Esophagus squamous epithelium (tissue), 4 donors: Measurements from ENCODE around the gene SYT12.

Source experiments
- POLR2A ChIP-seq, 4 donors: fragments of 450-650 bp; IDR thresholded peaks; one replicate each; pipeline ENCODE4 v1.6.1; 2017; ENCODE audit warnings: antibody characterized with exemption in 4 of 4, mild to moderate bottlenecking in 4 of 4, moderate library complexity in 3 of 4
- TF ChIP-seq, protein P1 (sequence below), 6 experiments: fragments of 450-650 bp in 4 of 6; fragments of 200-600 bp in 2 of 6; sonication (generic) in 2 of 6; IDR thresholded peaks; one replicate each; pipeline ENCODE4 v1.5.1; 2016 to 2019; ENCODE audit warnings: antibody characterized with exemption in 6 of 6, mild to moderate bottlenecking in 4 of 6, moderate library complexity in 4 of 6

GRCh38 chr11:67085617-67086016 lies 62.7 kb downstream of the SYT12 start:
- TF ChIP-seq, protein P1, sequence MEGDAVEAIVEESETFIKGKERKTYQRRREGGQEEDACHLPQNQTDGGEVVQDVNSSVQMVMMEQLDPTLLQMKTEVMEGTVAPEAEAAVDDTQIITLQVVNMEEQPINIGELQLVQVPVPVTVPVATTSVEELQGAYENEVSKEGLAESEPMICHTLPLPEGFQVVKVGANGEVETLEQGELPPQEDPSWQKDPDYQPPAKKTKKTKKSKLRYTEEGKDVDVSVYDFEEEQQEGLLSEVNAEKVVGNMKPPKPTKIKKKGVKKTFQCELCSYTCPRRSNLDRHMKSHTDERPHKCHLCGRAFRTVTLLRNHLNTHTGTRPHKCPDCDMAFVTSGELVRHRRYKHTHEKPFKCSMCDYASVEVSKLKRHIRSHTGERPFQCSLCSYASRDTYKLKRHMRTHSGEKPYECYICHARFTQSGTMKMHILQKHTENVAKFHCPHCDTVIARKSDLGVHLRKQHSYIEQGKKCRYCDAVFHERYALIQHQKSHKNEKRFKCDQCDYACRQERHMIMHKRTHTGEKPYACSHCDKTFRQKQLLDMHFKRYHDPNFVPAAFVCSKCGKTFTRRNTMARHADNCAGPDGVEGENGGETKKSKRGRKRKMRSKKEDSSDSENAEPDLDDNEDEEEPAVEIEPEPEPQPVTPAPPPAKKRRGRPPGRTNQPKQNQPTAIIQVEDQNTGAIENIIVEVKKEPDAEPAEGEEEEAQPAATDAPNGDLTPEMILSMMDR (IDR thresholded peaks at IDR 0.05), result no peak
- no peak for TF ChIP-seq POLR2A (IDR thresholded peaks at IDR 0.05)
